Activated T-cell treated with anti-CD3 and anti-CD28 coated beads for 48 hours (primary cell): Measurements from ENCODE around the gene TRHDE.

ENCODE experiments used
- DNase-seq: peaks from one replicate; pipeline ENCODE4 v3.0.0-alpha.2; 2020; ENCODE audit warnings: low read depth

TRHDE gene

DNA sequence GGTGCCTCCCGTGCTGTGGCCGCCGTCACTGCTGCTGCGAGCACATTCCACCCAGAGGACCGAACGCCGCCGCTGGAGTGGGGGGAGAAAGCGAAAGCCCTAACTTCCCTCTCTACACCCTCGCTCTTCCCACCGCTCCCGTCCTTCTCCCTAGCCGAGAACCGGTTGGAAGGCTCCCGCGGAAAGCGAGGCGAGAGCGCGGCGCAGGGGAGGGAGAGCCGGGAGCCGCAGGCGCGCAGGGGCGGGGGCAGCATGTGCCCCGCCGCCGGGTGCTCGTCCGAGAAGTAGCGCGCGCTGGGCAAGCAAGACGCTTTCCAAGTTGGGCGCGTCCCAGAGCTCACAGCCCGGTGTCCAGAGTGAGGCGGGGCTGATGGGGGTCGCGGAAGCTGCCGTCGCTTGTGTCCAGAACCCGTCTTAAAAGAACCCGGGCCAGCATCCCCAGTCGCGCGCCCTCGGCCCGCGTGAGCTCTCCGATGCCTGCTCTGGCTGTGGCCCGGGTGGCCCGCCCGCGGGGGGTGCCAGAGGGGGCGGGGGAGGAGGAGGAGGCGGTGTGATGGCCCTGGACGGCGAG lies at the start of gene TRHDE:
Gene TRHDE (plus strand): TSS at position 280 of the 571 bp plus-strand sequence. CDS start 274 bp downstream, at position 554.
- no peak for DNase-seq

DNA sequence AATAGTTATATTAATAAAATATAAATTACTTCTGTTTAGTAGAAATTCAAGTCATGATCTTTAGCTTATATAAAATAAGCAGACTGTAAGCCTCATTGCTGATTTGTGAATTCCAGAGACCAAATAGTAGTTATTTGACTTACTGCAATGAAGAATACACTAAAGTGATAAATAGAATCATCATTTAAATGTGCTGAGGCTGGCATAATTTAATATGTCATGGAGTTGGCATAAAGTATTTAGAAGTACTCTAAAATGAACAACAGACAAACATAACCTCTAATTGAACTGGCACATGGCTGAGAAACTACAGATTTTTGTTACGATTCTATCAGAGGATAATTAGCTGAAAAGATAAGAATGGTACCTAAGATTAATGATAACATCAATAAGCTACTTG lies 45.7 kb upstream of the TRHDE start:
- no peak for DNase-seq

DNA sequence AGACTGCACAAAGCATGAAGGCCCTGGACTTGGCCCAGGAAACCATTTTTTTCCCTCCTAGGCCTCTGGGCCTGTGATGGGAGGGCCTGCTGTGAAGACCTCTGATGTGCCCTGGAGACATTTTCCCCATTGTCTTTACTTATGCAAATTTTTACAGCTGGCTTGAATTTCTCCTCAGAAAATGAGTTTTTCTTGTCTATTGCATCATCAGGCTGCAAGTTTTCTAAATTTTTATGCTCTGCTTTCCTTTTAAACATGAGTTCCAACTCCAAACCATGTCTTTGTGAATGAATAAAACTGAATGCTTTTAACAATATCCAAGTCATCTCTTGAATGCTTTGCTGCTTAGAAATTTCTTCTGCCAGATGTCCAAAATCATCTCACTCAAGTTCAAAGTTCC lies 43.7 kb upstream of the TRHDE start:
- DNase-seq: no peak

- DNase-seq: no peak
These were observed 41.6 kb upstream of the TRHDE start for GRCh38 chr12:72230589-72230988.

DNA sequence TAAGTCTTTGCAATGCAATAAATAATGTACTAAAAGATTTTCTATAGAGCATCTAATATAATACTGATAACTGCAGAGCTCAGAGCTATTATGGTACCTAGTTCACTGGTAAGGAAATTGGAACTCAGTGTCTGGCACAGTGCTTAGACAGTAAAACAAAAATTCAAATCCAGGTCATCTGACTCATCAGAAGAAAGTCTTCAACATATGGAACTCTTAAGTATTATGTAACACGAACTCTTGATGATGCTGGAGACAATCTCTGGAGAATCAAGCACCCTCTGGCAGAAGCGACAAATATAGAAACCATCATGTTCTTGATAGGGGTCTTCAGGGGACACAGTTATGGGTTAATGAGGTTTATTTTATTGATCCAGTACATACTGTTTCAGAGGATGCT lies 37.3 kb upstream of the TRHDE start:
- DNase-seq: no peak

GRCh38 chr12:72236071-72236705 lies 36.0 kb upstream of the TRHDE start:
- no peak for DNase-seq

DNA sequence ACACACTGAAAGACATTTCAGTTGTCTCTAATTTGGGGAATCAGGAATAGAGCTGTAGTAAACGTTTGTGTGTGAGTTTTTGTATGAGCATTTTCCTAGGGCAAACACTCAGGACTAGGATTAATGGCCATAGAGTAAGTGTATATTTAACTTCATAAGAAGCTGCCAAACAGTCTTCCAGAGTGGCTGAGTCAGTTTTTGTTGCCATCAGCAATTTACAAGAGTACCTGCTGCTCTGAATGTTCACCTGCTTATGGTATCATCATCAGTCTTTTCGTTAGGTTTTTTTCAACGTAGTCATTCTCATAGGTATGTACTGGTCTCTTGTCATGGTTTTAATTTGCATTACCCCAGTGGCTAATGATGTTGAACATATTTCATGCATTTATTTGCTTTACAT lies 30.6 kb upstream of the TRHDE start:
- no peak for DNase-seq

- no peak for DNase-seq
These were observed 29.2 kb upstream of the TRHDE start for GRCh38 chr12:72242946-72243345.

- DNase-seq: no peak
These were observed 25.8 kb upstream of the TRHDE start for GRCh38 chr12:72246370-72246769.

- no peak for DNase-seq
These were observed 21.8 kb upstream of the TRHDE start for GRCh38 chr12:72250346-72250745.

DNA sequence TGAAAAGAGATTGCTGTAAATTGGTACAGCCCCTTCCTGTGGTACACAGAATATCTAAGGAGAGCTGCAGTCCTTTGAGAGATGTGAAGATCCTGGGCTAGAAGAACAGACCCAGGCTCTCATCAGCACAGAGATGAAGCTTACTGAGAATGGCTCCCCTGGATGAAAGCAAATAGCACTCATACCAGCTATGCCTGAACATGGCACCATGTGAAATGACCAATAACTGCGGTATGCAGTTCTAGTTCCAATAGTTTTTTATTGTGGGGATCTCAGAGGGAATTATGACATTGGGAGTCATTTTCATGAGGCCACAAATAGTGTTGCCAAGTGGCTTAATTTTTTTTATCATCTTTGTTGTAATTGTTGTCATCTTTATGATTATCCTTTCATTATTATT lies 15.4 kb upstream of the TRHDE start:
- no peak for DNase-seq

DNA sequence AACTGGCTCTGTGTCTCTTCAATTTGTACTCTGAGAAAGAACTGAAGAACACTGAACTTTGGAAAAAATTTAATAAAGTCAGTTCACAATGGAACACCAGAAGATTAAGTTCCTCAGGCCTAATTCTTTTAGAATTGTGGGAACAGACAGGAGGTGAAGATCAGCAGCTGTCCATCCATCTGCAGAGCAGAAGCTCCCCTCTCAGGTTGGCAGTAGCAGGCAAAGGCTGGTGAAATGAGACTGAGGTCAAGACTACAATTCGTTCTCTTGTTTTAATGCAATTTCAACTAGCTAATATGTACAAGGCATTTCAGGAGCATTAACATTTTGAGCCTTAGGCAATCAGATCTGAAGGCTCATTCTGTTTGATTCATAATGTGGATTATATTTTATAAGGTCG lies 10.3 kb upstream of the TRHDE start:
- no peak for DNase-seq

- DNase-seq: no peak
These were observed 7.5 kb upstream of the TRHDE start for GRCh38 chr12:72264548-72265175.

- no peak for DNase-seq
These were observed 4.2 kb upstream of the TRHDE start for GRCh38 chr12:72267974-72268373.

- no peak for DNase-seq
These were observed 3.8 kb upstream of the TRHDE start for GRCh38 chr12:72268386-72268785.

DNA sequence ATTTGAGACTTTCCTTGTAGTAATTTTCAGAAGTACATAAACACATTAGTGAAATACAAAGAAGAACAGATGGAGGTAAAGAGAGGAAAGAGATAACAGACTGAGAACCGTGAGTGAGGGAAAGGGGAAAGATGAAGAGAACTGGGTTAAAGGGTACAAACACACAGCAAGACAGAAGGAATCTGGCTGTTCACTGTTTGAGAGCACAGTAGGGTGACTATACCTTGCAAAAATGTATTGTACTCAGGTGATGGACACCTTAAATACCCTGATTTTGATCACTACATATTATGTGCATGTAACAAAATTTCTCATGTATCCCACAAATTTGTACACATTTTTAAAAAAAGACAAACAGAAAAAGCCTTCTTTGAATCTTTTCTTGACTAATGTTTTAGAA lies 2.7 kb upstream of the TRHDE start:
- no peak for DNase-seq

- DNase-seq: no peak
These were observed 1.9 kb upstream of the TRHDE start for GRCh38 chr12:72270246-72270645.

DNA sequence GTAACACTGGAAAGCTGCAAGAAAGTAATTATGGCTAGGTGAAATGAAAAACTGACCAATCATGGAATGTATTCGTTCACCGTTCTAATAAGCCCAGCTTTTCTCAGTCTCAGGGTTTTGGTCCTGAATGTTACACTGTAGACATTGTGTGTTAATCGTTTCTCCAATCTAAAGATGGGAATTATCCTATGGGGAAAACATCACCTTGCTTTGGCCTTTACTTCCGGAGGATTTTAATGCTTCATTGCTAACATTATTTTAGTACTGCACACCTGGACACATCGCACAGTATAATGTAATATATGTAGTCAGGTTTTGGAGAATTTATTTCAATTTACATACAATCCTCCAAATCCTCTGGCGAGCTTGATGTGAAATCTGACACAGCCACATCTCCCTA lies 1.2 kb upstream of the TRHDE start:
- DNase-seq: no peak

DNA sequence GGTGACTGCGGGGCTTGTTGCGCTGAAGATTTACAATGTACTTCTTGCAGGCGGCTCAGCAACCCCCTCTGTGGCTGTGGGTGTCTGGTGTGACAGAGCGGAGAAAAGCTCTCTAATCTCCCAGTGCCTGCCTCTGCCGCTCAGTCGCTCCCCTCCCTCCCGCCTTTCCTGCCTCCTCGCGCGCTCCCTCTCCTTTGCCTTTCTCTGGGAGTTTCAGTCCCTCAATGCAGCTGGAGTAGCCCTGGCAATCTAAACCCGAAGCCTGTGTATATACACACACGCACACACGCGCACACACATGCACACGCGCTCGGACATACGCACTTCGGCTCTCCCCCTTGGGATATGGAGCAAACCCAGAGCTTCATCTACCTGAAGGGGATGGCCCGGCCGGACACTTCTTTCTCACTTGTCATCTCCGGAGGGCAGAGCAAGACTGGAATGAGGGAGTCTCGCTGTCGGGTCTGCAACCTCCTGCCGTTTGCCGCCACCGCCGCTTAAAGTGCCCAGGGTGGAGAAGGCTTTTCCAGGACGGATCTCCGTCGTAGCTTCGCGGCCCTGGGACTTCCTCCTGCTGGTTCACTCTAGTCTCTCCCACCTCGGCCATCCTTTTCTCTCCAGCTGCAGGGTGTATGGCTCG lies 599 bp upstream of the TRHDE start:
- DNase-seq: no peak

DNA sequence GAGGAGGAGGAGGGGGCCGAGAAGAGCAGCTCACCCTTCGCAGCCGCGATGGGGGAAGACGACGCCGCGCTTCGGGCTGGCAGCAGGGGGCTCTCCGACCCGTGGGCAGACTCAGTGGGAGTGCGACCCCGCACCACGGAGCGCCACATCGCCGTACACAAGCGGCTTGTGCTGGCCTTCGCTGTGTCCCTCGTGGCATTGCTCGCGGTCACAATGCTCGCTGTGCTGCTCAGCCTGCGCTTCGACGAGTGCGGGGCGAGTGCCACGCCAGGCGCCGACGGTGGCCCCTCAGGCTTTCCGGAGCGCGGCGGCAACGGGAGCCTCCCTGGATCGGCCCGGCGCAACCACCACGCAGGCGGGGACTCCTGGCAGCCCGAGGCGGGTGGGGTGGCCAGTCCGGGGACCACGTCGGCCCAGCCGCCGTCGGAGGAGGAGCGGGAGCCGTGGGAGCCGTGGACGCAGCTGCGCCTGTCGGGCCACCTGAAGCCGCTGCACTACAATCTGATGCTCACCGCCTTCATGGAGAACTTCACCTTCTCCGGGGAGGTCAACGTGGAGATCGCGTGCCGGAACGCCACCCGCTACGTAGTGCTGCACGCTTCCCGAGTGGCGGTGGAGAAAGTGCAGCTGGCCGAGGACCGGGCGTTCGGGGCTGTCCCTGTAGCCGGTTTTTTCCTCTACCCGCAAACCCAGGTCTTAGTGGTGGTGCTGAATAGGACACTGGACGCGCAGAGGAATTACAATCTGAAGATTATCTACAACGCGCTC lies 745 bp downstream of the TRHDE start:
- no peak for DNase-seq

- DNase-seq: no peak
These were observed 1.3 kb downstream of the TRHDE start for GRCh38 chr12:72273499-72273837.

DNA sequence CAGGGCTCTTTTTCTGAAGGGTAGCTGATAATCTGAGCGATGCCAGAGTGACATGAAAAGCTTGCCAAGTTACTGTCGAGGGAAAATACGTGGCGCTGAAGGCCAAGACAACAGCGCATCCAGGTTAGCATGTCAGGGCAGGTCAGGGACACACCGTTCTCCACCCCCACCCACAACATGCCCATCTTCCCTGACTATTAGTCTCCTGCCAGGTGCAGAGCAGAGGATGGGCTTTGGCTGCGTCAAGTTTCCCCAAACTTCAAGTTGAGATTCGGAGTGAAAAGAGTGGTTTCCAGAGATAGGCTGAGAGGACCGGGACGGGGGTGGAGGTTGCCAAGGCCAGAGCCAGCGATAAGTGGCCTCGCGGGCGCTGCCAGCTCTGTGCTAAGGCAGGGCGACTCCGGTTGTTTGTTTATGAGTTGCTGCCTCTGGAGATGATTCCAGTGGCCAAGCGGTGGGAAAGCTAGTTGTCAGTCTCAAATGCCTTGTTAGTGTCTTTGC lies 1.7 kb downstream of the TRHDE start:
- DNase-seq: no peak

DNA sequence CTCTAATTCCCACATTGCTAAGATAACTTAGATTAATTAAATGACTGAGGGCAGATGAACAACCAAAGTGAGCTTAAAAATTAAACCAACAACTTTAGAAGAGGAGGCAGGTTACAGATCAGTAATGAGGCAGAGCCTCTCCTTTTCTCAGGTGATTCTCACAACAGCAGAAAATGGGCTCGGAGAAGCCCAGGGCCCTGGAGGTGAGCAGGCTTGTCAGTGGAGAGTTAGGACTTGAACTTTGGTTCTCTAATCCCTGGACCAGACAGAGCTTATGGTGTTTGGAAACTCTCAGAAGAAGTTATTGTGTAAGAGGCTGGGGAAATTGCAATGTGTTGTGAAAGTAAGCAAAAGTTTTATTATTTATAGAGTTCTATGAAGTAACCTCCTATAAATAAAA lies 2.8 kb downstream of the TRHDE start:
- no peak for DNase-seq
